Mesenchymal stem cell (in vitro differentiated cells and primary cell): ENCODE data around the gene HS1BP3.

Experiments used
- DNase-seq: peaks from one replicate; pipeline ENCODE4 v3.0.0-alpha.2; 2013
- H2AFZ ChIP-seq: one replicate; pipeline ENCODE4 v1.6.1; 2013; ENCODE audit warnings: low read depth, mild to moderate bottlenecking, control low read depth, inconsistent platforms, low read length, moderate library complexity
- H2AK5ac ChIP-seq: 2 replicates; pipeline ENCODE4 v1.6.1; 2013; ENCODE audit warnings: low read length, moderate library complexity, mild to moderate bottlenecking, inconsistent platforms; ENCODE audit not compliant: severe bottlenecking
- H2BK120ac ChIP-seq: one replicate; pipeline ENCODE4 v1.6.1; 2013; ENCODE audit warnings: low read depth, mild to moderate bottlenecking, inconsistent platforms, low read length, moderate library complexity
- H2BK12ac ChIP-seq, 2 experiments: one replicate each; pipeline ENCODE4 v1.6.1; 2013; ENCODE audit warnings: inconsistent platforms in 2 of 2, low read length in 2 of 2, mild to moderate bottlenecking in 2 of 2, moderate library complexity in 2 of 2, control low read depth in 1 of 2
- H2BK15ac ChIP-seq: one replicate; pipeline ENCODE4 v1.6.1; 2013; ENCODE audit warnings: mild to moderate bottlenecking, low read depth, inconsistent platforms; ENCODE audit not compliant: poor library complexity, severe bottlenecking
- H2BK5ac ChIP-seq: 2 replicates; pipeline ENCODE4 v1.6.1; 2013; ENCODE audit warnings: low read depth, mild to moderate bottlenecking, low read length, control low read depth, inconsistent platforms; ENCODE audit not compliant: poor library complexity, severe bottlenecking
- H3K14ac ChIP-seq, 2 experiments: one replicate each; pipeline ENCODE4 v1.6.1; 2013; ENCODE audit warnings: inconsistent platforms in 2 of 2, low read length in 2 of 2, control low read depth in 1 of 2, mild to moderate bottlenecking in 1 of 2, moderate library complexity in 1 of 2
- H3K18ac ChIP-seq, 2 experiments: one replicate each; pipeline ENCODE4 v1.6.1; 2013; ENCODE audit warnings: inconsistent platforms in 2 of 2, low read length in 2 of 2, control low read depth in 1 of 2, low read depth in 1 of 2, mild to moderate bottlenecking in 1 of 2
- H3K23ac ChIP-seq, 2 experiments: one replicate each; pipeline ENCODE4 v1.6.1; 2013; ENCODE audit warnings: inconsistent platforms in 2 of 2, low read length in 2 of 2, mild to moderate bottlenecking in 2 of 2, moderate library complexity in 2 of 2, control low read depth in 1 of 2
- H3K27ac ChIP-seq: 2 replicates; pipeline ENCODE4 v1.5.1; 2013; ENCODE audit warnings: mild to moderate bottlenecking, moderate library complexity, low read length, control low read depth, inconsistent platforms; ENCODE audit not compliant: poor library complexity, severe bottlenecking
- H3K27me3 ChIP-seq, 2 experiments: 2 replicates each; pipeline versions ENCODE4 v1.6.1 to v1.7.0; 2013; ENCODE audit warnings: low read length in 2 of 2, mild to moderate bottlenecking in 2 of 2, moderate library complexity in 2 of 2, control low read depth in 1 of 2, inconsistent platforms in 1 of 2; ENCODE audit not compliant: control insufficient read depth in 1 of 2, insufficient read depth in 1 of 2
- H3K36me3 ChIP-seq, 2 experiments: 2 replicates each; pipeline versions ENCODE4 v1.6.1 to v1.7.0; 2013; ENCODE audit warnings: low read length in 2 of 2, control low read depth in 1 of 2, inconsistent platforms in 1 of 2, low read depth in 1 of 2, mild to moderate bottlenecking in 1 of 2; ENCODE audit not compliant: insufficient read depth in 2 of 2, control insufficient read depth in 1 of 2
- H3K4ac ChIP-seq, 2 experiments: one replicate each; pipeline ENCODE4 v1.6.1; 2013; ENCODE audit warnings: inconsistent platforms in 2 of 2, low read length in 2 of 2, mild to moderate bottlenecking in 2 of 2, moderate library complexity in 2 of 2, control low read depth in 1 of 2, low read depth in 1 of 2
- H3K4me1 ChIP-seq: 2 replicates; pipeline ENCODE4 v1.6.1; 2013; ENCODE audit warnings: low read depth, low read length, control low read depth; ENCODE audit not compliant: control insufficient read depth, insufficient read depth
- H3K4me2 ChIP-seq: 2 replicates; pipeline ENCODE4 v1.6.1; 2013; ENCODE audit warnings: low read length, mild to moderate bottlenecking, inconsistent platforms; ENCODE audit not compliant: poor library complexity, severe bottlenecking
- H3K4me3 ChIP-seq, 2 experiments: 2 replicates each; pipeline versions ENCODE4 v1.5.1 to v1.7.0; 2013; ENCODE audit warnings: low read length in 2 of 2, mild to moderate bottlenecking in 2 of 2, control low read depth in 1 of 2, low read depth in 1 of 2; ENCODE audit not compliant: insufficient read depth in 1 of 2
- H3K79me1 ChIP-seq: replicated peaks from 2 replicates; pipeline ENCODE4 v1.6.1; 2013; ENCODE audit warnings: mild to moderate bottlenecking, control low read depth, low read length, inconsistent platforms; ENCODE audit not compliant: poor library complexity, severe bottlenecking
- H3K9ac ChIP-seq: 2 replicates; pipeline ENCODE4 v1.7.0; 2013; ENCODE audit warnings: mild to moderate bottlenecking, low read length, moderate library complexity
- H3K9me3 ChIP-seq: 2 replicates; pipeline ENCODE4 v1.7.0; 2013; ENCODE audit warnings: mild to moderate bottlenecking, low read length; ENCODE audit not compliant: control insufficient read depth
- H4K8ac ChIP-seq: one replicate; pipeline ENCODE4 v1.6.1; 2013; ENCODE audit warnings: inconsistent platforms, mild to moderate bottlenecking, low read length, moderate library complexity
- H4K91ac ChIP-seq: one replicate; pipeline ENCODE4 v1.6.1; 2013; ENCODE audit warnings: mild to moderate bottlenecking, low read length, inconsistent platforms
- WGBS: methylation state at CpG from one replicate; pipeline ENCODE4 v1.1.7; 2013; ENCODE audit warnings: mixed read lengths; 5-methylcytosine and 5-hydroxymethylcytosine counted together

HS1BP3 gene

GRCh38 chr2:20619624-20620024 lies 31.3 kb downstream of the HS1BP3 start:
- no peaks in the 10 kb centered on the region for H3K27me3 ChIP-seq
- H2BK120ac ChIP-seq: no peak overlapping the region
- no peaks in the 10 kb centered on the region for H3K9me3 ChIP-seq
- H3K4ac ChIP-seq: peak overlapping the region in 1 of 2 experiments; percentile 32
- H3K4me2 ChIP-seq: no peak overlapping the region
- H2AFZ ChIP-seq: no peak overlapping the region
- peak overlapping the region in 1 of 2 experiments; percentile 94 for H3K18ac ChIP-seq
- H4K8ac ChIP-seq: peak overlapping the region; percentile 21
- peak; percentile 69 for DNase-seq
- H2BK12ac ChIP-seq: peak overlapping the region in 1 of 2 experiments; percentile 83
- 66% methylated on average over 13 of the region's 13 CpGs for WGBS
- peaks cover 66% of the 10 kb centered on the region for H3K4me1 ChIP-seq
- no peak overlapping the region for H2BK5ac ChIP-seq
- H2BK15ac ChIP-seq: no peak overlapping the region
- H3K27ac ChIP-seq: no peak overlapping the region
- H3K4me3 ChIP-seq: no peak overlapping the region
- H3K36me3 ChIP-seq: peaks cover 49 to 50% of the 10 kb centered on the region in 2 experiments
- peak overlapping the region; percentile 9 for H4K91ac ChIP-seq
- H3K9ac ChIP-seq: peak overlapping the region; percentile 89
- no peak overlapping the region for H3K23ac ChIP-seq
- H3K14ac ChIP-seq: peak overlapping the region in 1 of 2 experiments; percentile 58
- peaks cover 4% of the 10 kb centered on the region for H3K79me1 ChIP-seq
- H2AK5ac ChIP-seq: peak overlapping the region; percentile 90

- Histone ChIP-seq H3K18ac (peak overlapping the region; percentile 91 to 94), H3K23ac (no peak overlapping the region), H2BK120ac (peak overlapping the region; percentile 84), H2AK5ac (peak overlapping the region; percentile 98), H3K27me3 (no peaks in the 10 kb centered on the region), H2BK12ac (peak overlapping the region; percentile 92 to 97), H3K4me2 (no peak overlapping the region), H3K9ac (peak overlapping the region; percentile 89), H3K14ac (peak overlapping the region in 1 of 2 experiments; percentile 66), H3K9me3 (no peaks in the 10 kb centered on the region), H2AFZ (no peak overlapping the region), H3K79me1 (peaks cover 2% of the 10 kb centered on the region), H4K91ac (peak overlapping the region; percentile 91), H3K27ac (no peak overlapping the region), H3K36me3 (peaks cover 44% of the 10 kb centered on the region in 2 experiments), H3K4me1 (peaks cover 65% of the 10 kb centered on the region), H2BK15ac (peak overlapping the region; percentile 94), H3K4me3 (no peak overlapping the region), H2BK5ac (peak overlapping the region; percentile 20), H3K4ac (peak overlapping the region; percentile 86 to 94), H4K8ac (peak overlapping the region; percentile 96)
- no peak for DNase-seq
- 88% methylated on average over 15 of the region's 15 CpGs for whole genome bisulfite sequencing
Measured at GRCh38 chr2:20618886-20619521, 31.9 kb downstream of the HS1BP3 start.

- WGBS: 94% methylated on average over 10 of the region's 10 CpGs
- H3K9me3 ChIP-seq: no peaks in the 10 kb centered on the region
- peak overlapping the region; percentile 20 for H2BK5ac ChIP-seq
- H3K4me1 ChIP-seq: peaks cover 63% of the 10 kb centered on the region
- H3K79me1 ChIP-seq: peaks cover 2% of the 10 kb centered on the region
- H2BK120ac ChIP-seq: peak overlapping the region; percentile 84
- peak overlapping the region; percentile 89 for H3K9ac ChIP-seq
- peak overlapping the region; percentile 92 to 97 for H2BK12ac ChIP-seq
- H3K4me3 ChIP-seq: no peak overlapping the region
- peaks cover 38 to 44% of the 10 kb centered on the region in 2 experiments for H3K36me3 ChIP-seq
- H3K4ac ChIP-seq: peak overlapping the region; percentile 86 to 94
- peak overlapping the region; percentile 73 for H3K27ac ChIP-seq
- no peak overlapping the region for H2AFZ ChIP-seq
- H3K23ac ChIP-seq: no peak overlapping the region
- H2BK15ac ChIP-seq: peak overlapping the region; percentile 99
- H3K18ac ChIP-seq: peak overlapping the region; percentile 91 to 94
- no peaks in the 10 kb centered on the region for H3K27me3 ChIP-seq
- no peak for DNase-seq
- peak overlapping the region in 1 of 2 experiments; percentile 46 for H3K14ac ChIP-seq
- H4K8ac ChIP-seq: peak overlapping the region; percentile 96
- H3K4me2 ChIP-seq: no peak overlapping the region
- peak overlapping the region; percentile 91 for H4K91ac ChIP-seq
- peak overlapping the region; percentile 98 for H2AK5ac ChIP-seq
Measured at GRCh38 chr2:20618468-20618885, 32.4 kb downstream of the HS1BP3 start.

- Histone ChIP-seq H3K79me1 (peaks cover 2% of the 10 kb centered on the region), H3K9ac (peak overlapping the region; percentile 89), H2BK12ac (peak overlapping the region; percentile 94 to 97), H3K23ac (no peak overlapping the region), H3K27me3 (no peaks in the 10 kb centered on the region), H2AFZ (no peak overlapping the region), H3K4me2 (no peak overlapping the region), H3K4ac (peak overlapping the region; percentile 86 to 94), H3K14ac (peak overlapping the region in 1 of 2 experiments; percentile 46), H2BK5ac (peak overlapping the region; percentile 20), H3K27ac (peak overlapping the region; percentile 73), H3K9me3 (no peaks in the 10 kb centered on the region), H3K18ac (peak overlapping the region; percentile 93 to 94), H3K4me1 (peaks cover 65% of the 10 kb centered on the region), H3K4me3 (no peak overlapping the region), H2BK120ac (peak overlapping the region; percentile 84), H4K8ac (peak overlapping the region; percentile 96), H2BK15ac (peak overlapping the region; percentile 99), H3K36me3 (peaks cover 33 to 40% of the 10 kb centered on the region in 2 experiments), H4K91ac (peak overlapping the region; percentile 91), H2AK5ac (peak overlapping the region; percentile 98)
- peak; percentile 100 for DNase-seq
- 47% methylated on average over 13 of the region's 14 CpGs for WGBS
Measured at GRCh38 chr2:20617892-20618467, 32.9 kb downstream of the HS1BP3 start.
